Stimulated activated CD8-positive, alpha-beta memory T cell treated with anti-CD3 and anti-CD28 coated beads, Interleukin-12 subunit alpha, Interleukin-12 subunit beta, amount 100 ng/mL, for 4 hours (primary cell): Measurements from ENCODE around the gene FBXO24.

ENCODE experiments used
- DNase-seq: peaks from one replicate; pipeline ENCODE4 v3.0.0-alpha.2; 2020; ENCODE audit warnings: low read depth

Gene FBXO24

DNA sequence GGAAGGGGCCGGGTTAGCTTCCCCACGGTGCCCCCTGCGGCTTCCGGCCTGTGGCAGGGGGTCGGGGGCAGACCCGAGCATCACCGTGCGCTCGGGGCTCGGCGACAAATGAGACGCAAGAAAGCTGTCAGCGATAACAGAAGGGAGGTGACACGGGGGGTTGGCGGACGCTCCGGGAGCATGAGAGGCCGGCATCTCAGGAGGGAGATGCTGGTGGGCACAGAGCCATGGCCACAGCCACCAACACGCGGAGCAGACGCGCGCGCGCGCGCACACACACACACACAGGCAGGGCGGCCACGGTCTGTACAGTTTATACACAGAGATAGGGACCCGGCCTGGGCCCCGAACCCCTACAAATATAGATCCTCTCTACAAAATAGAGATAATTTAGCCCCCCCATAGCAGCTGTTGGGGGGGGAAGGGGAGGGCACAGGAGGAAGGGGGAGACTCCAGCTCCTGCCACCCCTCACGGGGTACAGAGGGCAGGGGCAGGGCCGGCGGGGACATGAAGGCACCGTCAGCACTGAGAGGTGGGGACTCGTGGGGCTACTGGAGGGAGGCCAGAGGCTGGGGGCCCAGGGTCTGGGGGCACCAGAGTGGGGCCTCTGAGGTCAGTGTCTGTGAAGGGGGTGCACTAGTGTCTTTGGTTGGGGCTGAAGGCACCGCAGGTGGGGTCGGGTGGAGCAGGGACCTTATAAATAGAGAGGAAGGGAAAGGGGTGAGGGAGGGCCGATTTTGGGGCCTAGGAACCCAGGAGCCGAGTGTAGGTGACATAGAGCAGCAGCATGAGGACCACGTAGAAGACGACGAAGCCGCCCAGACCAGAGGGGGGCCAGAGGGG lies 11.5 kb upstream of the FBXO24 start:
- no peak for DNase-seq

DNA sequence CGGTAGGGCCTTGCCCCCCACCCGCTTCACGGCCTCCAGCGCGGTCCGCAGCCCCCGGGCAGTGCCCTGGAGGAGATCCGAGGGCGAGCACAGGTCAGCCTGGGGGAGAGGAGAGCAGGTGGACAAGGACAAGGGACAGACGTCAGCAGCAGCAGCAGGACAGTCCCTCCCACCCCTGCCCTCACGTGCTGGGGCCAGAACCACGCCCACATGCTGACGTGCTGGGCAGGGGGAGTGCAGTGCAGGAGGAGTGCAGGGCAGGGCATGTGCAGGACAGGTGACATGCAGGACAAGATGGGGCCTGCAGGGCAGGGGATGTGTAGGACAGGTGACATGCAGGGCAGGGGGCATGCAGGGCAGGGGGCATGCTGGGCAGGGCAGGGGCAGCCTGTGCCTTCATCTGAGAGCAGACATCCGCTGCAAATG lies 10.9 kb upstream of the FBXO24 start:
- DNase-seq, result no peak

DNA sequence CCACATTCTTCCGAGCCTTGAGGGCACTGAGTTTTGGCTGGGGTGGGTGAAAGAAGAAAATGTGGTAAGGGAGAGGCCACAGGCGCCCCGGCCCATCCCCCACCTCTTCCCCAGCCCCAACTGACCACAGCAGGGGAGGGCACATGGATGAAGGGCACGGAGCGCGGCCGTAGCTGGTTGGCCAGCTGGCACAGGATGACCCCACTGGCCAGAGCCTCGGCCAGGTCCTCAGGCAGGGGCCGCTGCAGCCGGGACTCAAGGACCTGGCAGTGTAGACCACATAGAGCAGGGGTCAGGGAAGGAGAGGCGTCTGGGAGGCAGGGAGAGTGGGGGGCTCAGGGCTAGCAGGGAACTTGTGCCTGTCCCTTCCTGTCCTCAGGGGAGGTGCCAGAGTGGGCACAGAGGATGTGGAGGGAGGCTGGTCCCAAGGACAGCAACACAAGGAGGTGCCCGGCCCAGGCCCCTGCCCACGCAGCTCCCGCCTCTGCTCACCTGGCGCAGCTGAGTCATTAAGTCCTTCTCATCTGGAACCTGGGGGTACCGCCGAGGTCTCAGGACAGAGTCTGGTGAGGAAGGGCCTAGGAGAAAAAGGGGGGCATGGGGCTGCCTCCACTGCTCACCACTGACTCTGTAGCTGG lies 10.3 kb upstream of the FBXO24 start:
- no peak for DNase-seq

DNA sequence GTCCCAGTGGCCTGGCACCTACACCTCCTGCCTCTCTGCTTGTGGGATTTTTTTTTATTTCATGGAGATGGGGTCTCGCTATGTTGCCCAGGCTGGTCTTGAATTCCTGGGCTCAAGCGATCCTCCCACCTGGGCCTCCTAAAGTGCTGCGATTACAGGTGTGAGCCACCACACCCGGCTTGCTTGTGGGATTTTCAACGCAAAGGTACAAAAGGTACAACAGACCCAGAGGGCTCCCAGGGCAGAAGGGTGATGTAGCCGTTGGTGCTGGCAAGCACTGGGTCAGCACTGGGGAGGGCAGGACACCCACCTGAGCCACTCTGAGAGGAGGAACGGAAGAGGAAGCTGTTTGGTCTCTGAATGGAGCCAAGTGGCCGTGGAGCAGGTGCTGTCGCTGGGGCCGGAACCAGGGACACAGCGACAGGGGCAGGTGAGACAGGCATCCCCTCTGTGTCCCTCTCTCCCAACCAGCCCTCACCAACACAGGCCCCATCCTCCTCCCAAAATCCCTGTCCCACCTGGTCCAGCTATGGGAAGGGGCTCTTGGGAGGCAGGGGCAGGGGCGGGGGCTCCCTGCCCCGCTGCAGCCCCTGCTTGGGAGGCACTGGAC lies 9.6 kb upstream of the FBXO24 start:
- DNase-seq, result no peak

DNA sequence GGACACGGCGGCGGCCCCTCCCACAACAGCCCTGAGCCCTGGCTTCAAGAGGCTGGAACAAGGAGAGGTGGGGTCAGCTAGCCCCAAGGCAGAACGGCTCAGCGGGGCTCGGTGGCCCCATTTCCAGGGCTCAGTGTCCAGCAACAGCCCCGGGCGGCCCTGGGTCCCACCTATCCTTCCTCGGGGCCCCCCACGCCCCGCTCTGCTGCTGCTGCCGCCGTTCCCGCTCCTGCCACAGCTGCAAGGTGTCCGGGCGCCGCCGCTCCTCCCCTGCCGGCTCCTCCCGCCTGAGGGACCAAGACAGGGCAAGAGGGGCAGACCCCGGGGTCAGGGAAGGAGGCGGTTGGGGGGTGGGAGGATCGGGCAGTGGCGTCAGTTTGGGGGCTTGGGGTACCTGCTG lies 9.0 kb upstream of the FBXO24 start:
- DNase-seq, result no peak

DNA sequence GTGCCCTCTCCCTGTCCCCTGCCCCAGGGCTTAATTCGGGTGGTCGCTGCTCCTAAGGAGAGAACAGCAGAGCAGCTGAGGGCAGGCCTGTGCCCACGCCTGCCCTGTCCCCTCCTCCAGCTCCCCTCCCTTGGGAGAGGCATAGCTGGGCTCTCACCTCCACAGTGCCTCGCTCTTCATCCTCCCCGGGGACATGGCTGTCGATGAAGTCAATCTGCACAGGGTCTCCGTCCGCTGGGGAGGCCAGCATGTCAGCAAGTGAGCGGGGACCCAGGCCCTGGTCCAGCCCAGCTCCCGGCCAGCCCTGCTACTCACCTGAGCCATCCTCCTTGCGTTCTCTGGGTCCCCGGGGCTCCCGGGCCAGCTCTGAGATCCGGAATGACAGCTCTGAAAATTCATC lies 8.6 kb upstream of the FBXO24 start:
- DNase-seq, result no peak

DNA sequence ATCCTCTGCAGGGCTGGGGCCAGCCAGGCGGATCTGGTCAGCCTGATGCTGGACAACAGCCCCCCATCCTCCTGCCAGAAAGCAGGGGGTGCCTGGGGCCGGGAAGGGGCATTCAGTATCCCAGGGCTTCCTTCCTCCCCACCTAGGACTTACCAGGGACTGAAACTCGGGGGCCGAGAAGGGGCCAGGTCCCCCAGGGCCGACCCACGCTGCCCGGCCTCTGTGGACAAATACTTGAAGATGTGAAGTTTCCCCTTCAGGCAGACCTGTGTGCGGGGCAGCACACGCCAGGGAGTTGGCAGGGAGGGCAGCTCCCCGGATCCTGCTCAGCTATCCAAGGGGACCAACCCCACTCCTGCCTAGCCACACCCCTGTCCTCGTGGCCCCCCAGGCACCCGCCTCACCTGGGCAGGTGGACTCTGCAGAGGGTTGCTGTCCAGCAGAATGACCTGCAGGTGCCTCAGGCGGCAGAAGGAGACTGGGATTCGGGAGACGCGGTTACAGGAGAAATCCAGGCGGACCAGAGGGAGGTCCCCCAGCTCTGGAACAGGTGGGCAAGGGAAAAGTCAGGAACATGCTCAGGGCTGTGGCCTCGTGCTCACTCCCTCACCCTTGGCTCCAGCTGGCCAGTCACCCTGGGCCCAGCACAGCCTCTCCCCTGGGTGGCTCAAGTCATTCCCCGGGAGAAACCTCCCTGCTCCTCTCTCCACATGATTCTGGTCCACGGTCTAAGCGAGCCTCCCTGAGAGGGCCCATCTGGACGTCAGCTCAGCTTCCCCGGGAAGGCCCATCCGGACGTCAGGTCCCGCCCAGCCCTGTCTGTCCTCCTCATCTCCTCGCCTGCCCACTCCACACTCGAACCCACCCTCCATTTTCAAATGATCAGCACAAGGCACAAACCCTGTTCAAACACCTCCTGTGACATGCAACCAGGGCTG lies 7.6 kb upstream of the FBXO24 start:
- no peak for DNase-seq

DNA sequence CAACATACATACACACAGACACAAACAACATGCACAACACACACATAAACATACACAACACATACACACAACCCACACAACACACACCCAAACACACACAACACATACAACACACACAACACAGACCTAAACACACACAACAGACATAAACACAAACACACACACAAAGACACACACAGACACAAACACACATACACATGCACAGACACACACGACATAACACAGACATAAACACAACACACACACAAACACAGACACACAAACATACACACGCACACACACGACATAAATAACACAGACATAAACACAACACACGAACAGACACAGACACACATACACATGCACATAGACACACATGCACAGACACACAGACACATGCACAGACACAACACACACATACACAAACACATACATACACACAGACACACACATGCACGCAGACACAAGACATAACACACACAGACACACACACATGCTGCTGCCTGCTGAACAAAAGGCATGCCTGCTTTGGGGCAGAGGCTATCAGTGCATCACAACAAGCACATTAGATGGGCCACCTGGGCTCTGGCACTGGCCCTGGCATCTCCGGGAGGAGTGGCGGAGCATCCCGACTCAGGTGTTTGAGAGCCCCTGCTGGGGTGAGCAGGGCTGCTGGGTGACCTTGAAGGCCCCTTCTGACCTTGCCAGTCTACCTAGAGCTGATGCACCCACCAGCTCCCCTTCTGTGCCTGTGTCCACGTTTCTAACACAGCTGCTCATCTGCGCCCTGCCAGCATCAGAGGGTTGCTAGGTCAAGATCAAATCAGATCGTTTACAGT lies 5.5 kb upstream of the FBXO24 start:
- DNase-seq, result no peak

DNA sequence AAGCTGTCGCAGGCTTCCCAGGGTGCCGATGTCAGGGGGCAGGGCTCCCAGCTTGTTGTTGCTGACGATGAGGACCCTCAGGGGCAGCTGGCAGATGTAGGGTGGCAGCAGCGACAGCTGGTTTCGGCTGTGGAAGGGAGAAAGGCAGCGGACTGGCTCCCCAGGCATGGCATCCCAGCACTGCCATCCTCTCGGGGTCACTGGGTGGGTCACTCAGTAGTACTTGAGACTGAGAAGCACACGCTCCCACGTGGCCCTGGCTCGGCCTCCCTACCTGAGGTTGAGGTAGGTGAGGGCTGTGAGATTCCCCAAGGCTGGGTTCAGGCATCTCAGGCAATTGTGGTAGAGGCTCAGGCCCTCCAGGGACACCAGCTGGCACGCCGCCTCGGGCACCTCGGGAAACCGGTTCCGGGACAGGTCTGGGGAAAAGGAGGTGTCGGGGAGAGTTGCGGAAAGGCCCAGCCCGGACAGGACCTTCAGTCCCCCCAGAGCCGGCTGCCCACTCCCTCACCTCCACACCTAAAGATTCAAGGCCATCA lies 4.0 kb upstream of the FBXO24 start:
- no peak for DNase-seq

DNA sequence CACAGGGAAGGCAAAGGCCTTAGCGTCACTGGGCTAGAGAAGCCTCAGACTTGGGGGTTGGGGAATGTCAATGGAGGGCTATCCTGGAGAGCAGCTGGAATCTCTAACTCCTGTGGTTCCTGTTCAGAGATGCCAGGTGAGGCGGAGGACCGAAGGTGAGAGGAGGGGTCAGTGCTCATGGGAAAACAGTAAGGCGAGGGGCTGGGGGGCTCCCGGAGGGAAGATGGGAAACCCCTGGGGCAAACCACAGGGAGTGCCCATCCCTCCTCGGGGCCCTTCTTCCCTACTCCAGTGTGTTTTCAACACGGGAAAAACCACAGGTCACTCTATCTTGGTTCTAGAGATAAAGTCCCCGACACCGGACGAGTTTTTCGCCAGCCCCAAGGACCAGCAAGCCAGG lies 3.5 kb upstream of the FBXO24 start:
- no peak for DNase-seq

DNA sequence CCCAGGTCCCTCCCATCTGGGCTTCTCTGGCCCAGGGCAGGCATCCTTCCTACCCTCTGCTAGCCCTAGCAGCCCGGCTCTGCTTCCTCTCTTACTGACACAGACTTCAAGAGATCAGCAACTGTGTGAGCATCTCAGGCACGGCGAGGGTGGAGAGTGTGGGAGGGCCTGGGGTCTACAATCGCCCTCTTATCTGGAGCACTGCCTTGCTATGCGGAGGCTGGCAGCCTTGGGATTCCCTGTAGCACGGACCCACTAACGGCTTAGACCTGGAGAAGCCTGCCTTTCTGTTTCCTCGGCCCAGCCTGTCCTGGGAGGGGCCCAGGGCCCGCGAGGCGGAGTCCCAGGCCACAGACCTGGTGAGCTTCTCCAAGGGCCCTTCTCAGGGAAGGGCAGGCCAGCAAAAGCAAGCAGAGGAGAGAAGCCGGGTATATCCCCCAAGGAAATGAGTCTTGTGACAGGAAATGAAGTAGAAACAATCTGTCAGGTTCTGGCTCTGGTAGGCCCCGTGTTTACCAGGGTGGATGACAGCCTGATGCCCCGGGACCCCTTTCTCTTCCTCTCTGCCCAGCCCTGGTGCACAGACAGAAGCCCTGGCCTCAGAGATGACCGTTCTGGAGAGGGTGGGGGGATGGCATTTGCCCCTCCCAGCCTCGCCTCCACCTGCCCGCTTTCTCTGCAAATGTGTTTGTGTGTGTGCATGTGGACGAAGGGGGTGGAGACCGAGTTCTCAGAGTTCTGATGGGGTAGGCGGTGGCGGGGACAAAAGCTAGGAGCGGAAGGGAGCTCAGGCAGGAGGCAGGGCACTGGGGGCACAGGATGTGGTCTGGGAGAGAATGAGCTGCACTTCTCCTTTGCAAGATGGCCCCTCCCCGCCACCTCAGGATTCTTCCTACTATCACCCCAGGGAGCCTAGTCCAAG lies 2.7 kb upstream of the FBXO24 start:
- DNase-seq, result no peak

DNA sequence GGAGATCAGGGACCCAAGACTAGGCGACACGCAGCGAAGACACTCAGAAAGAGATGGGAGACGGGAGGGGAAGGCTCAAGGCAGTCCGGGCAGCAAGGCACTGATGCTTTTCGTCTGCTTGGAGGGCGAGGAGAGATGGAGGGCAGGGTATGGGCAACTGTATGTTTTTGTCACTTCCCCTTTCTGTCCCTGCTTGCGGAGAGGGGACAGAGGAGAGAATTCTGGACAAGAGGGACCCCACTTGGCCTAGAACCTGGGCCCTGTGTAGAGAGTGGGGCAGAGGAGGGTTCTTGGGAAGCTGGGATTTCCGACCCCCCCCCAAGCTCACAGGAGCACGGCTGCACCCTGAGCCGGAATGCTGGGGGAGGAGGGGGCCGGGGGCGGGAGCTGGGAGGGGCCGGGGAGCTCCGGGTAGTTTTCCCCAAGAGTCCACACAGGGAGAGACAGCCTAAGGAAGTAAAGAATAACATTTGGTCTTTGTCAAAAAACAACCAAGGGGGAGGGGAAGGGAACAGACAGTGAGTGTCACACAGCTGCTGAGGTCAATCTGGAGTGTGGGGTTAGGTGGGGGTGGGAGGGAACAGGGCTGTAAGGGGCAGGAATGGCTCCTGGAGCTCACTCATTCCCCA lies 2.0 kb upstream of the FBXO24 start:
- no peak for DNase-seq

DNA sequence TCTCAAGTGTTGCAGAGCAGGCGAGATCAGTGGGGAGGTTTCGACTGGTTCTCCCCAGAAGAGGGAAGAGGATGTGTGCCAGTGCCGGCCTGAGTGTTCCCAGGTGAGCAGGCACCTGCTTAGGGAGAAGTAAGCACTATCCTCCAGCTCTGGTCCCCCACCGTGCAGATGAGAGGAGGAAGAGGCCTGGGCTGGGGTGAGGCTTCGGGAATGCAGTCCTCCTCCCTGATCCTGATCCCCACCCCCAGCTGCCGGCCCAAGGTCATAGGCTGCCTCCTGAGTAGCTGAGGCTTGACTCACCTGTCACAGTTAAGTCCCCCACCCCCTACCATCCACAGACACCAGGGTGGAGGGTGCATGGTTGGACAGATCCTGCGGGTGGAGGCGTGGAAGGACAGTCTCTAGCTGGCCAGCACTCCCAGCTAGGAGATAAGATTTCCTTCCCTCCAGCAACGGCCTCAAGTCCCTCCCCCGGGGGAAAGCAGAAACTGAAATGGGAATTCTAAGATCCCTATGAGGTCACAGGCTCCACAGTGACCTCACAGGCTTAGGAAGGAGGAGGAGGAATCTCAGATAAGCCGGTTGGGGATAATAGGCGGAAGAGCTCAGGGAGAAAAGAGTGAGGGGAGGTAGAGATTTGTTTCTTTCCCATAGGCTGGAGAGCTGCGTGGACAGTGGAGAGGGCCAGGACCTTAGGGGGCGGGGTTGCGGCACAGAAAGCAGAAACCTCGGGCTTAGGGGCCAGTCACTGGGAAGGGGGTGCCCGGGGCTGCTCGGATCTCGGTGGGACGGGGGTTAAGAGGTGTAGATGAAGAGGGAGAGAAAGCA lies 1.2 kb upstream of the FBXO24 start:
- DNase-seq, result no peak

DNA sequence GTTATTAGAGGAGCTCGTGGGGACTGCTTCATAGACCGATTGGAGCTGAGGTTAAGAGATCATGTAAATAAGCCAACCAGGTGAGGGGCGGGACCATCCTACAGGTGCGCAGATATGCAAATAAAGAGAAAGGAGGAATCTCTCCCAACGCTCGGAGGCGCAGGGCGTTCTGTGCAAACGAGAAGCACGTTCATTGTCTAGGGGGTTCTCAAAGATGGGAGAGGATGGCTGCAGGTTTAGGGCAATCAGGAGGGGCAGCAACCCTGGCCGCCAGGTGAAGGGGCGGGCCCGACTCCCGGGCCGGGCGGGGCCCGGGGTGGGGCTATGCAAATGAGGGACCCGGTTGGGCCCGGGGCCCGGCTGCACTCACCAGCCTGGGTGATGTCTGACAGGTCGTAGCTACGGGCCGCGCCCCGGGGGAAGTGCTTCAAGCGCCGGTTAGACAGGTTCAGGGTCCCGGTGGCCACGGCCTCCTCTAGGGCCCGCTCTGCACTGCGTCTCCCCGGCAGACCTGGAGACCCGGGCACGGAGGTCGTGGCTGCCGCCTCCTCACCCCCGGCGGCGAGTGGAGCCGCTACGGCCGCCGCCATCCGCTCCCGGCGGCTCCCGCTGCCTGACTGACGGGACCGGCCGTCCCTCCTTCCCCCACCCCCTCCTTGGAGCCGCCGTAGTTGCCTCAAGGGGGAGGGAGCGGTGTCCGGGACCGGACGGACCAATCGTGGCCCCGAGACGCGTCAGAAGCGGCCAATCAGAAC lies 440 bp upstream of the FBXO24 start, which contains the start of gene LRCH4:
Gene LRCH4, minus strand, starts transcription at position 619 of the 755 bp plus-strand sequence. Its CDS starts 29 bp downstream, at position 590.
- DNase-seq, result no peak

DNA sequence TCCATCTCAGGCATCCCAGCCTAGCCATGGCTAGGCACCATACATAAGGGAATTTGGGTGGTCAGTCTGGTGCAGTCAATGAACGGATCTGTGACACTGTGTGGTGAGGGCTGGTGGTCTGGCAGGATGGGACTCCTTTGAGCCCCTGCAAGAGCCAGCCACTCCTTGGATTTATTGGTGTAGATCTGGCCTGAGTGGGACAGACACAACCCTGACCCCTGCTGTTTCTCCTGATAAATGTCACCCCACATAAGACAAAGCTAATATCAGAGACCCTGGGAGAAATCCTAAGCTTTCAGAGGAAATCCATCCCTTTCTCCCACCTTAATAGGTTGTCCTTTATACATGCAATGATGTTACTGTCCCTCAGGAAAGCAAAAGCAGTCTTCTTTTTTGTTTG lies 2.3 kb downstream of the FBXO24 start:
- DNase-seq, result no peak

DNA sequence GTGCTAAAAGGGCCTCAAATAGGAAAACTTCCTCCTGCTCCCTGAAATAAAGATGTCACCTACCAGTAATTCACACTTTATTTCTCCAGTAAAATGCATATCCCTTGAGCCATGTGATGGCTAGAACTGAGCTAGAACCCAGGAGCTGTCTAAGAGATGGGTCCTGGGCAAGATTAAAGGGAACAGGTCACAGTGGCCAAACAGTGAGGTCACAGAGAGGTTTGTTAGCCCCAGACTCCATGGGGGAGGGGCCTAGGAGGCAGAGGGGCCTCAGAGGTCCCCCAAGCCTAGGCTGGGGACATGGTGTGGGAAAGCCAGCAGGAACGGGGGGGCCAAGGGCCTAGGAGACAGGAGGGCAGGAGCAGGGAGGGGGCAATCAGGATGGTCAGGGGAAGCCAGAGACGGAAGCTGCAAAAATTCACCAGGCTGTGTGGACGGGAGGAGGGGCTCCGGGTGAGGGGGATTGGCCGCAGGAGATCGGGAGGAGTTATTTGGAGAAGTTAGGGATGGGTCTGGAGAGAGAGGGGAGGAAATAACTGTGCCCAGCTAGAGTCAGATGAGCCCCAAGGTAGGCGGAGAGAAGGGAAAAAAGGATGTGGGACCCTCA lies 3.3 kb downstream of the FBXO24 start:
- no peak for DNase-seq

DNA sequence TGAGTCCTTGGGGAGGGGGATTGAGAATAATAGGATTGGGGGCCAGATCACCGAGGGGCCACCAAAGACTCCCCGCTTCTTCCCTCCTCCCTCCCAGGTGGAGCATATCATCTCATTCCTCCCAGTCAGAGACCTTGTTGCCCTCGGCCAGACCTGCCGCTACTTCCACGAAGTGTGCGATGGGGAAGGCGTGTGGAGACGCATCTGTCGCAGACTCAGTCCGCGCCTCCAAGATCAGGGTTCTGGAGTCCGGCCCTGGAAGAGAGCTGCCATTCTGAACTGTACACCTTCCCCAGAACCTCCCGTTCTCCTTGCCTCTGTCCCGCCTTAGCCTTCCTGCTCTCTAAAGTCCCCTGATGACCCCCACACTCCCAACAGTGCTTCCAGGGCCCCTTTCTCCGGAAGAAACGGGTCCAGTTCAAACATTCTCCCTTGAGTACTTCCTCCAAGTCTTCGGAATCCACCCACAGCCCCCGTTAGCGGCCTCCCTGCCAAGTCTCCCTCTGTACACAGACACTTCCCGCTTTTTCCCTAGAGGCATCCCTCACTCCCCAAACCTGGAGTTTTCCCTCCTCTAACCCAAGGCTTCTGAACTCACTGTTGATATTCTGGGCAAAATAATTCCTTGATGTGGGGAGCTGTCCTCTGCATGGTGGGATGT lies 4.1 kb downstream of the FBXO24 start:
- no peak for DNase-seq
